ENCODE measurements around the gene ONECUT2. TPM values are rescaled to one million over a fixed set of nuclear protein-coding genes. Genes with fewer than 3 reads are reported as not detected.

ONECUT2 gene
- total and polyA plus RNA-seq, 2 experiments from 2014 or later: 0.03 TPM; not detected in 1

DNA sequence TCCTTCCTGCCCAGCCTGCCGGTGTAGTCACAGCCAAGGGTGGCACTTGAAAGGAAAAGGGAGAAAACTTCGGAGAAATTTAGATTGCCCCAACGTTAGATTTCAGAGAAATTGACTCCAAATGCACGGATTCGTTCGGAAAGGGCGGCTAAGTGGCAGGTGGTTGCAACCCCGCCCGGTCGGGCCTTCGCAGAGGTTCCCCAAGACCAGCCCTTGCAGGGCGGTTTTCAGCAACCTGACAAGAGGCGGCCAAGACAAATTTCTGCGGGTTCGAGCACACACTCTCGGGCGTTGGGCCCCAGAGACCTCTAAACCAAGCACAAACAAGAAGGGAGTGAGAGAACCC is 4.8 kb downstream of the ONECUT2 start:
- Histone ChIP-seq H3K4me1 (ENCODE audit: low read depth) (peaks cover 9% of the 10 kb centered on the region), H3K9me3 (ENCODE audit: low read depth) (no peaks in the 10 kb centered on the region), H3K4me3 (no peak overlapping the region), H3K27me3 (peaks cover 92% of the 10 kb centered on the region), H3K27ac (no peak overlapping the region), H3K36me3 (no peaks in the 10 kb centered on the region)
- no peak for DNase-seq (ENCODE audit: low read depth in 1 of 2, low spot score in 1 of 2)
- TF ChIP-seq, protein P1, sequence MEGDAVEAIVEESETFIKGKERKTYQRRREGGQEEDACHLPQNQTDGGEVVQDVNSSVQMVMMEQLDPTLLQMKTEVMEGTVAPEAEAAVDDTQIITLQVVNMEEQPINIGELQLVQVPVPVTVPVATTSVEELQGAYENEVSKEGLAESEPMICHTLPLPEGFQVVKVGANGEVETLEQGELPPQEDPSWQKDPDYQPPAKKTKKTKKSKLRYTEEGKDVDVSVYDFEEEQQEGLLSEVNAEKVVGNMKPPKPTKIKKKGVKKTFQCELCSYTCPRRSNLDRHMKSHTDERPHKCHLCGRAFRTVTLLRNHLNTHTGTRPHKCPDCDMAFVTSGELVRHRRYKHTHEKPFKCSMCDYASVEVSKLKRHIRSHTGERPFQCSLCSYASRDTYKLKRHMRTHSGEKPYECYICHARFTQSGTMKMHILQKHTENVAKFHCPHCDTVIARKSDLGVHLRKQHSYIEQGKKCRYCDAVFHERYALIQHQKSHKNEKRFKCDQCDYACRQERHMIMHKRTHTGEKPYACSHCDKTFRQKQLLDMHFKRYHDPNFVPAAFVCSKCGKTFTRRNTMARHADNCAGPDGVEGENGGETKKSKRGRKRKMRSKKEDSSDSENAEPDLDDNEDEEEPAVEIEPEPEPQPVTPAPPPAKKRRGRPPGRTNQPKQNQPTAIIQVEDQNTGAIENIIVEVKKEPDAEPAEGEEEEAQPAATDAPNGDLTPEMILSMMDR (IDR thresholded peaks at IDR 0.05; ENCODE audit: low read depth, low read length): no peak

DNA sequence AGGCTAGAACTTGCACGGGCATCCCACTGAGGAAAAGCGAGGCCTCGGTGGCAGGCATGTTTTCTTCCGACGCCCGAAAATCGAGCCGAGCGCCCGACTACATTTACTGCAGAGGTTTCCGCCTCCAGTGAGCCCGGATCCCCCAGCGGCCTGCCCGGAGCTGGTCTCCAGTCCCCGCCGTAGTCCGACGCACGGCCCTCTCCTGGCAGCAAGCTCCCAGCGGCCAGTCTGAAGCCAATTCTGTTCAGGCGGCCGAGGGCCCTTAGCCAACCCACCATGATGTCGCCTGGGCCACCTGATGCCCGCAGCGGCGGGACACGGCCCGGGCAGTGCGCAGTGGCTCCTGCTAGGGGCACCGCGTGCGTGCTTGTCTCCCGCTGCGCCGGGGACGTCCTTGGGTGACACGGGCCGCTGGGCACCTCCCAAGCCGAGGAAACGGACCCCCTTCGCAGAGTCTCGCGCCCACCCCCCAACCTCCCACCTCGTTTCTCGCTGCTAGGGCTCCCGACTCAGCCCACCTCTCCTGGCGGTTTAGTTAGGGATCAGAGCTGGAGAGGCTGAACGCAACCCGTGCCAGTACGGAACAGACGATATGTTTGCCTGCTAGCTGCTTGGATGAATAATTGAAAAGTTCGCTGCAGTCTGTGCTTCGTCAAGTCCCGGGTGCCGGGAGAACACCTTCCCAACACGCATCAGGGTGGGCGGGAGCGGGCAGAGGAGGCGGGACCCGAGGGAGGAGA is 5.3 kb downstream of the ONECUT2 start:
- H3K27ac ChIP-seq: no peak overlapping the region
- TF ChIP-seq, protein P1 (IDR thresholded peaks at IDR 0.05; ENCODE audit: low read depth, low read length): no peak
- no peak for DNase-seq (ENCODE audit: low read depth in 1 of 2, low spot score in 1 of 2)
- H3K36me3 ChIP-seq: no peaks in the 10 kb centered on the region
- peaks cover 98% of the 10 kb centered on the region for H3K27me3 ChIP-seq
- H3K4me3 ChIP-seq: no peak overlapping the region
- no peaks in the 10 kb centered on the region for H3K9me3 ChIP-seq (ENCODE audit: low read depth)
- H3K4me1 ChIP-seq (ENCODE audit: low read depth): peaks cover 9% of the 10 kb centered on the region

DNA sequence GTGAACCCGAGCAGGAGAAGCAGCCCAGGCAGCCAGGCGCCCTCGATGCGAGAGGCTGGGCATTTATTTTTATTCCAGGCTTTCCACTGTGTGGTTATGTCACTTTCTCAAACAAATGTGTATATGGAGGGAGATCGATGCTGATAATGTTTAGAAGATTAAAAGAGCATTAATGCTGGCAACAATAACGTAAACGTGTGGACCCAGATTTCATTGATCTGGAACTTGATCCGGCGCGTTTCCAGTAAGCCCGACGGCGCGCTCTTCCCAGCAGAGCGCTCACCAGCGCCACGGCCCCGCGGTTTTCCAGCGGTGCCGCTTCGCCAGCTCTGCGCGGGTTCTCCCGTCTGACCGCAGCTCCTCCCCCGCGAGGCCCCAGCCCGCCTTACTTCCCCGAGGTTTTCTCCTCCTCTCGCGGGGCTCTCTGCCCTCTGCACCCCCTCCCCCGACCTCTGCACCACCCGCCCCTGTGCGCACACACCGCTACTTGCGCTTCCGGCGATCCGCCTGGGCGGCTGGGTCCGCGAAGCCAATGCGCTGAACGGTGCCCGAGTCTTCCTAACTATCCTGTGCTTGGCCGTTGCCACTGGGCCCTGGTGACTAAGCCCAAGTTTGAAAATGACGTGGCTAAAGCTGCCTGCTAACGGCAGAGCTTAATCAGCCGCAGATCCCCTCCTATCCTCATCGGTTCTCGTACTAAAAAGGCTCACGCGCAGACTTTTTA is 6.1 kb downstream of the ONECUT2 start:
- Histone ChIP-seq H3K9me3 (ENCODE audit: low read depth) (no peaks in the 10 kb centered on the region), H3K36me3 (no peaks in the 10 kb centered on the region), H3K27me3 (peaks cover 97% of the 10 kb centered on the region), H3K4me1 (ENCODE audit: low read depth) (peaks cover 9% of the 10 kb centered on the region), H3K27ac (no peak overlapping the region), H3K4me3 (no peak overlapping the region)
- TF ChIP-seq, protein P1 (IDR thresholded peaks at IDR 0.05; ENCODE audit: low read depth, low read length): no peak
- DNase-seq (ENCODE audit: low read depth in 1 of 2, low spot score in 1 of 2): peak in 1 of 2 donors; percentile 18

DNA sequence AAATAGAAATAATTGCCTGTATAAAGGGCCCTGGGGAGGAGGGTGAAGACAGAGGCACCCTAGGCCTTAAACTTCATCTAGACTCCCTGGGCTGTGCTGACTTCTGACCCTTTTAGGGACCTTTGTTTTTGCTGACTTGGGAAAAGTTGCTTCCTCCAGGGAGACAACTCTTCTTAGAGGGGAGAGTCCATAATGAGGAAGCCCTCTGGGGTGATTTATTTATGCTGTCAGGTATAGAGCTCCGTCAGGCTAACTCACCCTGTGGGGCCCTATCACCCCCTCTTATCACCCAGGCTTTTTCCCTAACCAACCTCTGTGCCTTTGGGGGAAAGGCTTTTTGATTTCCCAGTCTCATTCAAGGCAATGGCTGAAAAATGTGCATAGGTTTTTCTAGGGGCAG is 8.1 kb downstream of the ONECUT2 start:
- Histone ChIP-seq H3K9me3 (ENCODE audit: low read depth) (no peaks in the 10 kb centered on the region), H3K36me3 (no peaks in the 10 kb centered on the region), H3K4me1 (ENCODE audit: low read depth) (peaks cover 5% of the 10 kb centered on the region), H3K27ac (no peak overlapping the region), H3K27me3 (peaks cover 82% of the 10 kb centered on the region), H3K4me3 (no peak overlapping the region)
- no peak for DNase-seq (ENCODE audit: low read depth in 1 of 2, low spot score in 1 of 2)
- TF ChIP-seq, protein P1 (IDR thresholded peaks at IDR 0.05; ENCODE audit: low read depth, low read length): no peak

DNA sequence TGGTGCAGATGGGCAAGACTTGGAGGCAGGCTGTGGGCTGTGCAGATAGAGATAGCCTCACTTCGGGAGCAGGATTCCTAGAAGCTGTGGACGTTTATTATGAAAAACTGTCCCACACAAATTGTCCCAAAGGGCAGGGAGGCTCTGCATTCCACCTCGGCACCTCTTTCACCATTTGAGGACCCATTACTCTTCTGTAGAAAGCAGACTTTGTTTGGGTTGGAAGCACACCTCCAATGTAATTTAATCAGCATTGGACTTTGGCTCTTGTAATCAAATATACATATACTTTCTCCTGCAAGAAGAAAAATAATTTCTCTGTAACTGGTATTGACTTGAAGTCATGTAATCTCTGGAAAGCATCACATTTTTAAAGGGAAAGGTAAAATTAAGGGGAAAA is 8.5 kb downstream of the ONECUT2 start:
- H3K27ac ChIP-seq: no peak overlapping the region
- H3K36me3 ChIP-seq: no peaks in the 10 kb centered on the region
- H3K4me3 ChIP-seq: no peak overlapping the region
- TF ChIP-seq, protein P1 (IDR thresholded peaks at IDR 0.05; ENCODE audit: low read depth, low read length): no peak
- H3K4me1 ChIP-seq (ENCODE audit: low read depth): peaks cover 2% of the 10 kb centered on the region
- peaks cover 78% of the 10 kb centered on the region for H3K27me3 ChIP-seq
- DNase-seq (ENCODE audit: low read depth in 1 of 2, low spot score in 1 of 2): no peak
- no peaks in the 10 kb centered on the region for H3K9me3 ChIP-seq (ENCODE audit: low read depth)

Data from cardiac muscle cell (in vitro differentiated cells and primary cell).